GM13977 (cell line): ENCODE results near the gene ELL.

Experiments
- DNase-seq: peaks from one replicate; pipeline ENCODE4 v3.0.0; 2012; ENCODE audit warnings: low spot score
- CTCF ChIP-seq: IDR thresholded peaks from 2 replicates; pipeline ENCODE4 v1.5.1; 2012; ENCODE audit warnings: mild to moderate bottlenecking, control low read depth; ENCODE audit not compliant: insufficient read depth; ENCODE audit errors: extremely low read depth, missing control alignments
- in situ Hi-C: fragments of 300-500 bp; cut with MboI; formaldehyde crosslinking; loops from one replicate; pipeline ENCODE4 v1.12.0; 2022; ENCODE audit warnings: low sequenced_read_pairs, low pct_unique_long_range_greater_than_20kb, mixed read lengths, inconsistent platforms; ENCODE audit not compliant: unreplicated experiment

The ELL gene

GRCh38 chr19:18430417-18431144 is 91.3 kb downstream of the ELL start:
- TF ChIP-seq CTCF, result no peak
- DNase-seq, result no peak
- in situ Hi-C loops, result no loop called here

- in situ Hi-C loops, result no loop called here
- no peak for DNase-seq
- no peak for TF ChIP-seq CTCF
Measured at GRCh38 chr19:18429717-18430416, 92.0 kb downstream of the ELL start.

GRCh38 chr19:18428787-18429674 is 92.8 kb downstream of the ELL start:
- in situ Hi-C loops, result no loop called here
- peak; percentile 97 for DNase-seq

GRCh38 chr19:18428173-18428786 is 93.6 kb downstream of the ELL start:
- no peak for TF ChIP-seq CTCF
- DNase-seq, result no peak
- in situ Hi-C loops, result no loop called here

More at GRCh38 chr19:18428787-18429674, 92.8 kb downstream of the ELL start:
- TF ChIP-seq CTCF, result peak; percentile 7

- no peak for TF ChIP-seq CTCF
- in situ Hi-C loops, result no loop called here
- DNase-seq, result no peak
Measured at GRCh38 chr19:18427743-18428113, 94.1 kb downstream of the ELL start.

GRCh38 chr19:18427080-18427742 is 94.7 kb downstream of the ELL start:
- no peak for TF ChIP-seq CTCF
- DNase-seq, result no peak
- in situ Hi-C loops, result no loop called here
